GF-D8 (cell line): Measurements from ENCODE around the gene RERE.
"Not testable (repeated sequence)": the region's sequence is repeated elsewhere in the genome, so short reads cannot be mapped to it uniquely, and the experiment has no call there.

ENCODE experiments used
- DNase-seq: peaks from one replicate; lab custom pipeline; 2025; lab: John Stamatoyannopoulos, UW

The RERE gene

DNA sequence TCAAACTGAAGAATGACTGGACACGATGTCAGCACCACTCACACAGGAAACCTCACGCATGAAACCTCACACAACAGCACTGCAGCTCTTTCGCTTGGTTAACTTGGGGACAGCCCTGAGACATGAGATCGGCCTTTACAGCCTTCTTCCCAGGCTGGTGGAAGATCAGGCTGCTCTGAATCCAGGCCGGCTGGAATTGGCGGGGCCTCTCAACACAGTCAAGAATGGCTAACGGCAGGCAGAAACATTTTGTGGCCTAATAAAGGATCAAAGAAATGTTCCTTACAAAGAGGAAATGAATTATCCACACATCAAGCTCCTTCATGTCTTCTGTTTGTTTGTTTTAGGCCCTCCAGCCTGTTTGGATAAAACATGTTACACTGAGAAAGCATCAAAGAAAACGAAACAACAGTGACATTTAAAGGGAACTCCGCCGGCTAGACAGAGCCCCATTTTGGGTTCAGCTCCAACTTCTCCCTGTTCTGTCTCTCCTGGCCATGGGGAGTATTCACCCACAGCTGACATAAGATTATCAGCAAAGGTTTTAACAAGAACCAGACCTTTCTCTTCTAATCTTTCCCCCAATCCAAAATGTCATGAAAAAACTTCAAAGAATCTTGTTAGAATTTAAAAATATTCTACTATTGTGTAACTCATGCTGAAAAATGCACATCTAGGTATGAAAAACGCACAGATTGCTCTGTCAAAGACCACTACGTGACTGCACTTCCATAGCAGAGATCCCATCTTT lies 368.4 kb downstream of the RERE start:
- no peak for DNase-seq

DNA sequence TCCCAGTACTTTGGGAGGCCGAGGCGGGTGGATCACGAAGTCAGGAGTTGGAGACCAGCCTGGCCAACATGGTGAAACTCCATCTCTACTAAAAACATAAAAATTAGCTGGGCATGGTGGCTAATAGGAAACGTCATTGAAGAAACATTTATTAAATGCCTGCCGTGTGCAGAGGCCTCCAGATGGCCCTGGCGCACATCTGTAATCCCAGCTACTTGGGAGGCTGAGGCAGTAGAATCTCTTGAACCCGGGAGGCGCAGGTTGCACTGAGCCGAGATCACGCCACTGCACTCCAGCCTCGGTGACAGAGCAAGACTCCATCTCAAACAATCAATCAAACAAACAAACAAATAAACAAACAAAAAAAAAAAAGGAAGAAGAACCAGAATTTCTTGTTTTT lies 368.9 kb downstream of the RERE start:
- DNase-seq = not testable (repeated sequence)

GRCh38 chr1:8447616-8448150 lies 369.8 kb downstream of the RERE start:
- no peak for DNase-seq

GRCh38 chr1:8446119-8446518 lies 371.3 kb downstream of the RERE start:
- DNase-seq = not testable (repeated sequence)

DNA sequence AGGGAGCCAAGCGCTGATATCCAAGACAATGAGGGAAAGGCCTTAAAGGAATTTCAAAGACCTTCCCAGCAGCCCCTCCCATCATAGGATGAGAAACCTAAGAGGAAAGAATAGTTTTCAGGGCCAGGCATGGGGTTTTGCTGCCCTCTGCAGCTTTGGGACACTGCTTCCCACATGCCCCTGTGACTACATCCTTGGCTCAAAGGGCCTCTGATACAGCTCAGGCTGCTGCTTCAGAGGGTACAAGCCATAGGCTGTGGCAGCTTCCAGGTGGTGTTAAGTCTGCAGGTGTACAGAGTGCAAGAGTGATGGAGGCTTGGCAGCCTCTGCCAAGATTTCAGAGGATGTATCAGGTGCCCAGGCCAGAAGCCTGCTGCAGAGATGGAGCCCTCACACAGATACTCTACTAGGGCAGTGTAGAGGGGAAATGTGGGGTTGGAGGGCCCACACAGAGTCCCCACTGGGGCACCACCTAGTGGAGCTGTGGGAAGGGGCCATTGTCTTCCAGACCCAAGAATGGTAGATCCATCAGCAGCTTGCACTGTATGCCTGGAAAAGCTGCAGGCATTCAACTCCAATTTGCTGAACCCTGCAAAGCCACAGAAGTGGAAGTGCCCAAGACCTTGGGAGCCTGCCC lies 373.8 kb downstream of the RERE start:
- DNase-seq = no peak

DNA sequence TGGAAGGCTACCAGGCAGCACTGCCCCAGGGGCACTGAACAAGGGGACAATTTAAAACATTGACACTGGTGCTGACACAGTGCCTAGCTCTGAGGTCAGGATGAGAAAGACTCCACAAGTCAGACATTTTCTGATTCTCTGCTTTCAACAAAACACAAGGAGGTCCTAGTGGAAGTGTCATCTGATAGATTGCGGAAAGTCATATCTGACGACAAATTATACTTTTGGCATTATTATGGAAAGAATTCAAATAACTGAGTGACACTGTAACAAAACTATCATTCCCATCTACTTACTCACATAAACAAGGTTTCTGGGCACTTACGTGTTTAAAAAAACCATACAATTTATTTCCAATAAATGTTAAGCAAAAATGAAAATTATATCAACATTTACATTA lies 376.0 kb downstream of the RERE start:
- DNase-seq = no peak

GRCh38 chr1:8439015-8439702 lies 378.3 kb downstream of the RERE start:
- peak; percentile 72 for DNase-seq

DNA sequence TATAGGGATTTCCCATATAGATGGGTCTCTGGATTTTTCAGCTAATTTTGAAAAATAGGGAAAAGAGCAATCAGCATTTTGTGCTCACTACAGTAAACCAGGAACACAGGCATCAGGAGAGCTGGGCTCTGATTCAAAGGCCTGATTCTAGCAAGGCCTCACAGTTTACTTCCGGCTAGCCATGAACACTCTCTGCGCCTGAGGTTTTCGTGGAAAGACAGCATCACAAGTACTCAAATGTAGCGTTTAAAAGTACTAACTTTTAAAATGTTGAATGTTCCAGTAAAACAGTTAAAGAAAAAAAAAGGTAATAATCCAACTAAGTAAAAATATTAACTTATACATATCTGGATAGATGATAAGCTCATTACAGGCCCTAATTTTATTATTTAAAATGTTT lies 379.0 kb downstream of the RERE start:
- no peak for DNase-seq

DNA sequence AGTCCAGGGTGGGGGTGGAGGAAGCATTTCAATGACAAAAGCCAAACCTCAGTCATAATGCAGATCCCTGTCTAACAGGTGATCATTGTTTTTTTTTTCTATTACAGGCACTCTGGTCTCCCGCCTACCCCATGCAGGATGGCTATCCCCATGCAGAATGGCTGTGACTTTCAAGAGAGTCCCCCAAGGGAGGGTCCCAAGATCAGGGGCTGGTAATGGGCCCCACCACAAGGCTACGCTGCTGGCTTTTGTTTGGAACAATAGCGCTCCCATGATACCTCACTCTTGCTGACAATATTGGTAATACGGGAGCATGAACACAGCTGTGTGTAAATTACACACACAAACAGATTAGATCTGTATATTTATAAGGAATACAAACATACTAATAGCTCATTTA lies 380.1 kb downstream of the RERE start:
- DNase-seq = no peak

- no peak for DNase-seq
These were observed 381.8 kb downstream of the RERE start for GRCh38 chr1:8435569-8436071.

DNA sequence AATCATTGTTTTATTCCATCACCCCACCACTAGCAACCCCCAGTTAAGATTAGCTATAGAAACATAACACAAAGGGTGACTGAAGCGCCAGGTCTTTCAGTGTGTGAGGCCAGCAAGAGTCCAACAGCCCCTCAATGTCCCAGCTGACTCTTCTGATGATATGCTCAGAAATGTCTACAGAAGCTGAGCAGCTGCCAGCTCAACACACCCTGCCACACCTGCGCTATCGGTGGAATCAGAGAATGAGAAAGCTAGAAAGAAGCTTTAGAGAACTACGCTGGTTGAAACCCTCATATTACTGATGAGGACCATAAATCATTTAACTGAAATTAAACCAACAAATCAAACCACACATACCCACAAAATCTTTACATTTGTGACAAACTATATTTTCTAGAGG lies 383.3 kb downstream of the RERE start:
- DNase-seq = no peak

GRCh38 chr1:8431784-8432183 lies 385.7 kb downstream of the RERE start:
- no peak for DNase-seq

DNA sequence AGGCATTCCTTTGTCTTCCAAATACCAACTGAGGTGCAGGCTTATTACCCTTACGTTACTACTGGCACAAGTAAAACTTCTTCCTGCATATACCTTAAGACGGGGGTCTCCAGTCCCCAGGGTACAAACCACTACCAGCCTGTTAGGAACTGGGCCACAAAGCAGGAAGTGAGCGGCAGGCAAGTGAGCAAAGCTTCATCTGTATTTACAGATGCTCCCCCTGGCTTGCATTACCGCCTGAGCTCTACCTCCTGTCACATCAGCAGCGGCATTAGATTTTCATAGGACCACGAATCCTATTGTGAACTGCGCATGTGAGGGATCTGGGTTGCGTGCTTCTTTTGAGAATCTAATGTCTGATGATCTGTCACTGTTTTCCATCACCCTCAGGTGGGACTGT lies 386.4 kb downstream of the RERE start:
- DNase-seq = no peak

DNA sequence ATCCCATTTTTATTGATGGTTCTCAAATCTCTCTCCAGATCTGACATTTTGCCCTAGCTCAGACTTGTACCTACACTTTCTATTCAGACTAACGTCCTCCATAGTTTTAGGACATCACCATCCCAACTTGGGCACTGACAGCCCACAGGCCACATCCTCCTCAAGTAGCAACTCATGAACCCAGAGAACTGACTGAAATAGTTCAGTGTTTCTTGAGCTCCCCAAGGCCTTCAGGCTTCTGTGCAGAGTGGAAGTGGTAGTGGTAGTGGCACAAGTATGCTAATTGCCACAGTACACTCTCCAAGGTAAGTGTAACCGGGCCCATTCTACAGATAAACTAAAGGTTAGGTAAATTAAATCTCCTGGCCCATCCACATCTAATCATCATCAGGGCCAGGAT lies 387.0 kb downstream of the RERE start:
- no peak for DNase-seq

GRCh38 chr1:8429549-8430110 lies 387.8 kb downstream of the RERE start:
- no peak for DNase-seq

DNA sequence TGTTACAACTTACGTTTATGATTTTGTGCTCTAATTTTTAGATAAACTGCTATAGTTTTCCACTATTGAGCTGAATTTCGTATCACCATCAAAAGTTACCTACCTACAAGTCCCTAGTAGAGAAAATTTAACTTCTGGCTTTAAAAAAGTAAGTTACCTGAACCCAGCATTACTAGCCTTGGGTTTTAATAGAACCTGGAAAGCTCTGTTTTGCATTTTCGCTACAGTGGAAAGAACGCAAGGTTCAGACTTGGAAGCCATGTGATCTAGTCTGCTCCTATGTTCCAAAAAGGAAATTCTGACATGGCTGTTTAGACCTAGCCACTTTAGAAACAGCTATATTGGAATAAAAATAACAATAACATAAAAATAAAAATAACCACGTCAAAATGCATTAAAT lies 389.0 kb downstream of the RERE start:
- DNase-seq = no peak

DNA sequence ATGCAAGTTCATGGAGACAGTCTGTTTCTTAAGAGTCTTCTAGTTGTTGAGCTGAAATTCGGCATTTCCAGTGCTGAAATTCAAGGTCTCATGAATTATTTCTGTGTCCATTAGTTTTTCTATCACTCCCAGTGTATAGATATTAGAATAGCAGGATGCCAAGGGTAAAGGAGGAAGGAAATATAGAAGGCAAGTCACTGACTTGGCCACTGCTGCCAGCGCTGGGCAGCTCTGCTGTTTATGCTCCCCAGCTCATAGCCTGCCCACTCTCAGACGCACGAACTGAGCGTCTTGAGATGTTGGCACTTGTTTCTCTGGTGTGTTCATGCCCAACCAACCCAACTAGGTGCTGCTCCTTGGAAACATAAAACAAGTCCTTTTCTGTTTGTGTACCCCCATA lies 389.5 kb downstream of the RERE start:
- peak; percentile 25 for DNase-seq

DNA sequence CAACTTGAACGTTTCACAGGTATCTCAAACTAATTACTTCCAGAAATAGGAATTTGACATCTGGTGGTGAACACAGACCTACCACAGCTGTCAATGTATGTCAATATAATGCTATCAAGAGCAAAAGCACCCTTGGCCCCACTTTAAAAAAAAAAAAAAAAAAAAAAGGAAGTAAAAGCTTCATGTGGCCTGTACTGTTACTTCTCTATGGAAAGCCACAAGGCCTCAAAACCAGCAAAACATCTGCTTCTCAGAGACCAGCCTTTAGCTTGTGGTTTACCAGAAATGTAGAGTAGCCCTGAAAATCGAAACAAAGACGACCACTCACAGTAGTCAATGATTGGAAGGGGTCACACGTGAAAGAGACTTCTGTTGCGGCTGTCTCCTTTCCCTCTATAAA lies 389.9 kb downstream of the RERE start:
- peak; percentile 92 for DNase-seq

GRCh38 chr1:8426996-8427395 lies 390.4 kb downstream of the RERE start:
- DNase-seq = no peak

DNA sequence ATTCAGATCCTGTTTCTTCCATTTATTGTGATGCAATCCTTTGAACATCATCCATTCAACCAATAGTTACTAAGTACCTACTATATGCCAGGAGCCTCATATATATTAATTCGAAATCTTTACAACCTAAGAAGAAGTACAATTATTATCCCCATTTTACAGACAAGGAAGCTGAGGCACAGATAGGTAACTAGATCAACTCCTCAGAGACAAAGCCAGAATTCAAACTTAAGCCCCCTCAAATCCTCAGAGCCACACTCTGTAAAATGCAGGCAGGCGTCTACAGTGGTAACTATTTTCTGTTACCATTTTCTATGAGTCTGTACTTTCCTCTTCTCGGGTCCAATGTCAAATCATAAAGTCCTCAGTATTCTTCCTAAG lies 391.7 kb downstream of the RERE start:
- no peak for DNase-seq

- no peak for DNase-seq
These were observed 392.2 kb downstream of the RERE start for GRCh38 chr1:8425150-8425780.

GRCh38 chr1:8424539-8425116 lies 392.8 kb downstream of the RERE start:
- DNase-seq = peak; percentile 55
